H1 (cell line): Measurements from ENCODE around the gene LTBP4. TPM values are rescaled to one million over a fixed set of nuclear protein-coding genes. Genes with fewer than 3 reads are reported as not detected.

ENCODE experiments used
- KDM5A ChIP-seq: fragments of 200-600 bp; IDR thresholded peaks from 2 replicates; pipeline ENCODE4 v1.7.1; 2012; ENCODE audit warnings: mild to moderate bottlenecking, low read length, inconsistent platforms, mixed read lengths
- NANOG ChIP-seq: IDR thresholded peaks from 2 replicates; pipeline ENCODE4 v1.6.1; 2011; ENCODE audit warnings: low read length, low read depth, mild to moderate bottlenecking, inconsistent platforms; ENCODE audit not compliant: insufficient read depth, poor library complexity, severe bottlenecking
- NRF1 ChIP-seq: IDR thresholded peaks from 2 replicates; pipeline ENCODE4 v1.6.1; 2011; ENCODE audit warnings: mild to moderate bottlenecking, low read depth, low read length, improper control_type of control experiment
- POU5F1 ChIP-seq: IDR thresholded peaks from 2 replicates; pipeline ENCODE4 v1.6.1; 2011; ENCODE audit warnings: low read depth, mild to moderate bottlenecking, low read length, moderate library complexity
- RFX5 ChIP-seq: IDR thresholded peaks from 2 replicates; pipeline ENCODE4 v1.6.1; 2011; ENCODE audit warnings: low read depth, low read length, improper control_type of control experiment, borderline replicate concordance
- polyA plus RNA-seq, 7 experiments: library from polyadenylated mRNA; depleted of rRNA in 3 of 7; stranded (reverse) in 5 of 7; unstranded in 2 of 7; fragments of >200 nt in 5 of 7; fragments of 200-250 nt in 2 of 7; gene quantifications; 1 replicate in 5 of 7; 2 replicates in 1 of 7; 4 replicates in 1 of 7; pipeline versions ENCODE4 v1.2.1 to v1.2.3, GENCODE V29; 2011 to 2013; ENCODE audit warnings: missing spikeins in 2 of 7, mixed read lengths in 2 of 7
- total RNA-seq: library from RNA; stranded (reverse); fragmentation: NEBNext Ultra II Directional; extraction: Animal tissue kit (Norgen Biotek cat#: 25700); gene quantifications from 2 replicates; pipeline ENCODE4 v1.2.1, GENCODE V29; 2021
- TF ChIP-seq, protein P1 (sequence below): IDR thresholded peaks from 2 replicates; pipeline ENCODE4 v1.6.1; 2012; ENCODE audit warnings: inconsistent platforms

Gene LTBP4
- total and polyA plus RNA-seq, 2 of the 8 experiments (the other 6 are each of a cell fraction or from before 2014, with no cell fraction given), result 54.5 to 77.1 TPM

- TF ChIP-seq, protein P1, sequence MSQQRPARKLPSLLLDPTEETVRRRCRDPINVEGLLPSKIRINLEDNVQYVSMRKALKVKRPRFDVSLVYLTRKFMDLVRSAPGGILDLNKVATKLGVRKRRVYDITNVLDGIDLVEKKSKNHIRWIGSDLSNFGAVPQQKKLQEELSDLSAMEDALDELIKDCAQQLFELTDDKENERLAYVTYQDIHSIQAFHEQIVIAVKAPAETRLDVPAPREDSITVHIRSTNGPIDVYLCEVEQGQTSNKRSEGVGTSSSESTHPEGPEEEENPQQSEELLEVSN, result no peak
- TF ChIP-seq KDM5A, result no peak
- no peak for TF ChIP-seq RFX5
- TF ChIP-seq NRF1, result no peak
- TF ChIP-seq NANOG, result no peak
- no peak for TF ChIP-seq POU5F1
These were observed 15.8 kb upstream of the LTBP4 start (continued) for GRCh38 chr19:40585241-40585981.
